ENCODE data around the gene CNTN2. TPM values are rescaled to one million over a fixed set of nuclear protein-coding genes. Genes with fewer than 3 reads are reported as not detected.

The CNTN2 gene
- total RNA-seq, 1 experiment from 2014 or later, result not detected

DNA sequence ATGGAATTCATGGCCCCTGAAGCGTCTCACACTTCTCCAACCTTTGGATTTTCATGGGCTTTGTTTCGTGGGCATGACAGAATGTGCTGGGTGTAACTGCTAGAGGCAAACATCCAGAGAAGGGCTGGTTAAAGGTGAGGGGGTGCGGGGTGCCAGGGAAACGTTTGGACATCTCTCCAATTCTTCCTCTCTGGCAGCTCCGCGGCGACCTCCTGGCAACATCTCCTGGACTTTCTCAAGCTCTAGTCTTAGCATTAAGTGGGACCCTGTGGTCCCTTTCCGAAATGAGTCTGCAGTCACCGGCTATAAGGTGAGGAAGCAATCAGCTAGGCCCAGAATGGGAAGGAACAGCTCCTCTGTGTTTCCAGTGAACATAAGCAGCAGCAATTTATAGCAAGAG, 29.3 kb downstream of the CNTN2 start:
- DNase-seq (ENCODE audit: low read depth), result no peak

DNA sequence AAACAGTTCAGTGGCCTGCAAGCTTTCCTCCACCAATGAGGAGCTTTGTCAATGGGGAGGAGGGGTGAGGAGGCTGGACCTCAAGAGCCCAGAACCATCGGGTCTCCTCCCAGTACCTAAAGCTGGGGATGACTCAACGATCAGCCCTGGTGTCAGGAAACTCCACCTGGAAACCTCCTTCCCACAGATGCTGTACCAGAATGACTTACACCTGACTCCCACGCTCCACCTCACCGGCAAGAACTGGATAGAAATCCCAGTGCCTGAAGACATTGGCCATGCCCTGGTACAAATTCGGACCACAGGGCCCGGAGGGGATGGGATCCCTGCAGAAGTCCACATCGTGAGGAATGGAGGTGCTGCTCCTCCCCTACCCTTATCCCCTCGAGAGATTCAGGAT, 29.9 kb downstream of the CNTN2 start:
- DNase-seq (ENCODE audit: low read depth), result no peak

- DNase-seq (ENCODE audit: low read depth), result peak; percentile 36
These were observed 30.5 kb downstream of the CNTN2 start for GRCh38 chr1:205073511-205073910.

DNA sequence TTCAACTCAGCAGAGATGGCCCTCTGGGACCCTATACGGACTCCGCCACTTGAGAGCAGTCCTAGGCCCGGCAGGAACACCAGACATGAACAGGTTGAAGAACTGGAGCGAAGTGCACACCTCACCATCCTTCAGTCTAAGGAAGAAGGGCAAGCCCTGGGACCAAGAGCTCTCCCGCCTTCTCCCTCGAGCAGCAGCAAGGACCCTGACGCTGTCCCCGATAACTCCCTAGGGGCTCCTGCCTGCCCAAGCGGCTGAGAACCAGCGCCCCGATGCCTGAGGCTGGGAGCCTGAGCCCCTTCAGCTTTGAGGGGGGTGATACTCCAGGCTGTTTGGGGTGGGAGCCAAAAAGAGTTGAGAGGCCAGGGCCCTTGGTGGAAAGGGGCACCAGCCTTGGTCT, 31.1 kb downstream of the CNTN2 start:
- no peak for DNase-seq (ENCODE audit: low read depth)

GRCh38 chr1:205074513-205074912, 31.5 kb downstream of the CNTN2 start:
- peak; percentile 6 for DNase-seq (ENCODE audit: low read depth)

GRCh38 chr1:205075642-205076155, 32.7 kb downstream of the CNTN2 start:
- DNase-seq (ENCODE audit: low read depth), result no peak

GRCh38 chr1:205076245-205076761, 33.3 kb downstream of the CNTN2 start:
- DNase-seq (ENCODE audit: low read depth), result no peak

DNA sequence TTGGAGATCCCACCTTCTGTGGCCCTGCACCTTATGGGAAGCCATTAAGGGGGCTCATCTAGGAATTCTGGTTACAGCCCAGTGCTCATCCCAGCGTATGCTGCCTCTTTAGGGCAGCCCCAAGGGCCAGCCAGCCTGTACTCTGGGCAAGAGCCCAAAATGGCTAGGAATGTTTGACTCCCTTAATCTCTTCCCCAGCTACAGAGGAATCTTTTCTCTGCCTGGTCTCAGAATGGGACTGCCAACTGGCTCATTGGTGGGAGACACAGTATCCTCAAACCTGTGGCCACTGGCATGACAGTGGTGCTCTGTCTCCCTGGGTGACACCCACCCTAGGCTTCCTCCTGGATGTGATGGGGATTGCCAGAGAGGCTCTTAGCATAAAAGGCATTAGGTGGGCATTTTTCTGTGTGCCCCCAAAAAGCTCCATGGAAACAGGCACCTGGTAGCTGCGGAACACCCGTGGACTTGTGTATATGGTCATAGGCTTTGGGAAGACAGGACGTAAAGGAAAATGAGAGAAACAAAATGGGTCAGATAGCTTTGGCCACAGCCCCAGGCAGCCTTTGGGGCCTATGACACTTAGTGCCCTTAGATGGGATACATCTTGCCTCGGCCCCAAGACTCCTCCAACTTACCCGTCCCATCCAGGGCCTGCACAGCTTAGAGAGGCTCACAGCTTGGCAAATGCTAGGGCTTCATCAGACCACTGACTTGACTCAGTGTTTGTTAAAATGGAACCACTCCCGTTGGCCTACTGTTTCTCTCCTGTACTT, 34.3 kb downstream of the CNTN2 start:
- no peak for DNase-seq (ENCODE audit: low read depth)

DNA sequence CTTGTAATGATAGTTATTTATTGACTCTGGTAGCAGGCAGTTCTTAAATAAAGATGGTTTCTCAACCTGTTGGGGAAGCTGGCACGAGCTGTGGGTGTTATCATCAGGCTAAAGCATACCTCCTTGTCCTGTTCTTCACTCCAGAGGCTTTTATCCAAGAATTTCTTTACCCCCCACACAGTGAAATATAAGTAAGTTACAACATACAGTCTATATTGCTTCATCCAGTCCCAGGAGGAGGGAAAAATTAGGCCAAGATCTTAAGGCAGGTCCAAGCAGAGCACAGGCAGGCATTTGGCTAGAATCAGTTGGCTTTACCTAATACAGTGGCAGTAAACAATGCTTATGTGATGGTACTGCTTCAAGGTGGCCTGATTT, 34.9 kb downstream of the CNTN2 start:
- DNase-seq (ENCODE audit: low read depth), result no peak

DNA sequence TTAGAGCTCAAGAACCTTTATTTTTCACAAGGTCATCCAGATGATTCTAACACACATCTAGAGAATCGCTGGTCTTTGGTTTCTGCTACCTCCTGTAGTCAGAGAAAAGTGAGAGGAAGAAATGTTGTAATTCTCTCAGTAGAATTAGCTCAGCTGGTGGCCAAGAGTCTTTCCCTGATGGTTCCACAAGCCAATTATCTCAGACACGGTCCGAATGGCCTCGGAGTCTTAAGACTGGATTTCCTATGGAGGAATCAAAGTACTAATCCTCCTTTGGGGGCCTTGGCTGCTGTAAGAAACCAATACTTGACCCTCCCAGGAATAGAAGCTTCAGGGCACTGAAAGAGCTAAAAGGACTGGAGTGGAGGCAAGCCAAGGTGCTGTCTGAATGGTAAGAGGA, 39.4 kb downstream of the CNTN2 start:
- DNase-seq (ENCODE audit: low read depth), result no peak

GRCh38 chr1:205084360-205084759, 41.3 kb downstream of the CNTN2 start, which contains the start of gene TMEM81:
Gene TMEM81, minus strand, starts transcription at chr1:205084460. Its CDS starts 140 bp downstream, at chr1:205084320.
- DNase-seq (ENCODE audit: low read depth), result no peak

DNA sequence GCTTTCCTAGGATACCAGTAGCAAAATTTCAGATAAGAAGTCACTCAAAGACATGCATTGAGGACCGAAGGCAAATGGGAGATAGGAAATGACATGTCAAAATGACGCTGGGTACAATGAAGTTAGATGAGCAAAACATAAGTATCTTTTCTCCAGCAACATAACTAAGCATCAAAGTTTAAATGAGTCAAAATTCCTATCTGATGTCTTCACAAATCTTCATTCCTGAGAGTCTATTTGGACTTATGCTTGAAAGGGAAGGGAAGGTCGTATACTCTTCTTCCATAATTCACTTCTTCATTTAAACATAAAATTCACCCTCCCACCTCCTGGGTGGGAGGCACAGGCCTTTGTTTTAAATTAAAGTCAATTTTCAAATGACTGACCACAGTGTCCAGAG, 45.3 kb downstream of the CNTN2 start:
- DNase-seq (ENCODE audit: low read depth), result no peak

DNA sequence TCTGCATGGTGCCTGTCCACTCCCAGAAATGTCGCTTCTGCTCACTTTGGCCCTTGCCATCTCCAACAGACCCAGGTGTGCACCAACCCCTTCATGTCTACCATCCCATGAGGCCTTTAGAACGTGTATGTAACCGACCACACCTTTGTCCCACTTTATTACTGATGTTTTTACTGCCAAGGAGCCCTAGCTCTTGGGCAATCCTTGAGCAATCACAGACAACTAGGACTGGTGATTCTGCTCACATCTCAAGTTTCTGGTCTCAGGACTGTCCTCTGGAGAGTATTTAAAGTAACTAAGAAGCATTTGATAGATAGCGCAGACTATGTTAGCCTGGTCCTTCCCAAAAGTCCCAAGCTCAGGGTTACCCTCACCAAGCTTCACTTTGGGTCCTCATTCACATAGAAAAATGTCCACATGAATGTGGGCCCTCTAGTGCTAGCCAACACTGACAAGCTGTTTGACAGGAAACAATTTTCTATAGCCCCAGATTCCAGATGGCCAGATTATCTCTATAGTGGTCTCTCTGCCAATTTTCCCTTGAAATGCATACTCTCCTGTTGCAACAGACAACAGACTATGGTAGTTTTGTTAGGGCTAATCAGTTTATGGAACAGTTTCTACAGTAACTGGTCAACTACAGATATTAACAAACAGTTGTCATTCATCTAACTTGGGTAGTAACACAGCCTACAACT, 48.2 kb downstream of the CNTN2 start:
- no peak for DNase-seq (ENCODE audit: low read depth)

DNA sequence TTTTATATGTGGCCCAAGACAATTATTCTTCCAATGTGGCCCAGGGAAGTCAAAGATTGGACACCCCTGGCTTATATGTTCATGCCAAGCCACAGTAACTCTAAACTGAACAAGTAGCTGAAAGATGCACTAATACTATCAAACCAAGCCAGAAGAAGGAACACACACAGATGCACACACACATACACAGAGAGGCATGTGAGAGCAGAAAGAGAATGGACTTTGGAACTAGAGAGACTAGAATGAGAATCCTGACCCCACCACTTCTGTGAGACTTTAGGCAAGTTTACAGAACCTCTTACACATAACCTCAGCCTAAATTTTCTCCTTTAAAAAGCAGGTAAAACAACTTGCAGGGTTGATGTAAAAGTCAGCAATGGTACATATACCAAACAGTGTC, 52.4 kb downstream of the CNTN2 start:
- DNase-seq (ENCODE audit: low read depth), result no peak

DNA sequence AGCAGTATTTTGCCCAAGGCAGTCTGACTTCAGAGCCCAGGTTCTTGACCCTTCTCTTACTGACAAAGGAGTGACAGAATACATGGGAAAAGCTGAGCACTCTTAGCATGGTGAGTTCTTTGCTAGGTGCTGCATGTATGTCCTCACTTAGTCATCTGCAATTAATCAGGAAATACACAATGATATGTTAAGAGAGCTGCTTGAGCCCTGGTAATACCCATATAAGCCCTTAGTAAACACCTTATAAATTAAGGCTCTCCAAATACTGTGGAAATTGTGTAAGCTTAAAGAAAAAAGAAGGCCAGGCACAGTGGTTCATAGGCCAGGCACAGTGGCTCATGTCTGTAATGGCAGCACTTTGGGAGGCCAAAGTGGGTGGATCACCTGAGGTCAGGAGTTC, 55.2 kb downstream of the CNTN2 start:
- DNase-seq (ENCODE audit: low read depth), result no peak

DNA sequence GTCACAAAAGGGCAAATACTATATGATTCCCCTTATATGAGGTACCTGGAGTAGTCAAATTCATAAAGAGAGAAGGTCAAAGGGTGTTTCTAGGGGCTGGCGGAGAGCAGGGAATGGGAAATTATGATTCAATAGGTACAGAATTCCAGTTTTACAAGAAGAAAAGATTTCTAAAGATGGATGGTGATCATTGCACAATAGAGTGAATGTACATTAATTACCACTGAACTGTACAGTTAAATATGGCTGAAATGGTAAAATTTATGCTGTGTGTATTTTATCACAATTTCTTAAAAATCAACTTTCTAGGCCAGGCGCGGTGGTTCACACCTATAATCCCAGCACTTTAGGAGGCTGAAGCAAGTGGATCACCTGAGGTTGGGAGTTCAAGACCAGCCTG, 59.4 kb downstream of the CNTN2 start:
- no peak for DNase-seq (ENCODE audit: low read depth)

DNA sequence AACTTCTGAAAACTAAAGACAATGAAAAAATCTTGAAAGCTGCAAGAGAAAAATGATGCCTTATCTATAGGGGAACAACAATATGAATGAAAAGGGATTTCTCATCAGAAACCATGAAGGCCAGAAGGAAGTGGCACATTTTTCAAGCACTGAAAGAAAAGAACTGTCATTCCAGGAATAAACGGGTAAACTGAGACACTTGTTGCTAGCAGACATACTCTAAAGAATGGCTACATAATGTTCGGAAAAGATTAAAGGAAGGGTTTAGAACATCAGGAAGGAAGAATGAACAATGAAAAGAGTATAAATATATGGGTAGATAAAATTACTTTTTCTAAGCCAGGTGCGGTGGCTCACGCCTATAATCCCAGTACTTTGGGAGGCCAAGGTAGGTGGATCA, 64.3 kb downstream of the CNTN2 start:
- DNase-seq (ENCODE audit: low read depth), result no peak

DNA sequence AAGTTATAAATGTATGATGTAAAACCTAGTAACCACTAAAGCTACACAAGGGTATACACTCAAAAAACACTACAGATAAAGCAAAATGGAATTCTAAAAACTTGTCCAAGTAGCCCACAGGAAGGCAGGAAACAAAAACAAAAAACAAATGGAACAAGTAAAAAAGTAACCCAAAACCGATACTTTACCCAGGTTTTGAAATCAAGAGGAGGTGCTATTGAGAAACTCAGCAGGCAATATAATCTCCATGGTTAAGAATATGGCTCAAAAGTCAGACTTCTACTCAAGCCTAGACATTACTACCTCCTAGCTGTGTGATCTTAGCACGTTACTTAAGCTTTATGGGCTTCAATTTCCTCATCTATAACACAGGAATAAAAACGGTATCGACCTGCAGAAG, 65.5 kb downstream of the CNTN2 start:
- DNase-seq (ENCODE audit: low read depth), result no peak

DNA sequence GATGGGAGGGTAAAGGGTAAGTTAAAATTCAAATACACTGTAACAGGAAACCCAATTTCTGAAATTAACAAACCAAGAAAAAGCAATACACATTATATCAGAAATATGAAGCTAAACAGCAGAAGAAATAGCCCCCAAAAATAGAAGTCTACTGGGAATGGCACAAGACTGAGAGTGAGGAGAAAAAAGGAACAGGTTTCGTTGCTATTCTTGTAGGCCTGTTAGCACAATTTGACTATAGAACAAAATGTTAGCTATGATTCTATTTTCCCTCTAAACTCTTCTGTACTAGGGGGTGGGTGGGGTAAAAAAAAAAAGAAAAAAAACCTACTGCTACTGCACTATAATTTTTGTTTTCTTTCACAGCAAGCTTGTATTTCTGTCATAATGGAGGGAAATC, 66.3 kb downstream of the CNTN2 start:
- DNase-seq (ENCODE audit: low read depth), result no peak

DNA sequence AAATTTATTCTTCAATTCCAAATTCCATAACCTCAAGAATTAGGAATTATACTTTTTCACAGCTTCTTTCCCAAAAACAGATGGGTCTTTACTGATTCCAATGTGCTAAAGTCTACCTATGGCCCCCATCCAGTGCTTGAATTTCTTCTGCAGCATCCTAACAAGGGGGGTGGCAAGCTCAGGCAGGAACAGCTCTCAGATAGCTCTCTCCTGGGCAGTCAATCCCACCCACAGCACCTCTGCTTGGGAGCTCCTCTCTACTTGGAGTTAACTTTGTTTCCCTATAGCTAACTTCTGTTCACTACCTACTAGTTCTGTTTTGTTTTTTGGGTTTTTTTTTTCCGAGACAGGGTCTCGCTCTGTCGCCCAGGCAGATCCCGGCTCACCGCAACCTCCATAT, 66.7 kb downstream of the CNTN2 start:
- DNase-seq (ENCODE audit: low read depth), result no peak

DNA sequence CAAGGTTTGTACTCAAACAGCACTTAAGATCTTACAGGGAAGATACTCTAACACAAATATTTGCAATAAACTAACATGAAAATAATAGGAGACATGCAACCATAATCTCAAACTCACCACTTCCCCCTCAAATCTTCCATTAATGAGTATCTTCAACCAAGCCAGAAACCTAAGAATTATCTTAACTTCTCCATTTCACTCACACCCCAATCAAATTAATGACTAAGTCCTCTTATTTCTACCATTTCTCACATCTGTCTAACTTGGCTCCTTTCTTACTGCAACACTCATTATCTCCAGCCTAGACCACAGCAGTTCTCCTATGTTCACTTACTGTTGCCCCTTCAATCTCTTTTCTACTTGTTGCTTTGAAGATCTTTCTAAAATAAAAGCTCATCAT, 68.3 kb downstream of the CNTN2 start:
- DNase-seq (ENCODE audit: low read depth), result no peak

DNA sequence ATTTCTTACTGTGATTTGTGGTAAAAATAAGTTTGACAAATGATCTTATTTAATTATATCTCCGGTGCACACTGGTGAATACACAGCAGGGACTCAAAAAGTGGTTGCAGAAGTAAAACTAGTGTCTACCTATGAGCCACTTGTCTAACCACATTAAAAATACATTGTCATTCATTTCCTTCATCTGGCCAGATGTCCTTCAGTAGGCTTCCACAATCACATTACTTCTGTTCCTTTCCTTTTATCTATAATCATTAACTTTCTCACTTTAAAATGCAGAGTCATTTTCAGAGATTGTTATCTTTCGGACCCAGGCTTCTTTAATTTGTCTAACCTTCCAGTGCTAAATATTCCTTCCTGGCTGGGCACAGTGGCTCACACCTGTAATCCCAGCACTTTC, 75.7 kb downstream of the CNTN2 start:
- no peak for DNase-seq (ENCODE audit: low read depth)

Data from HT1080 (cell line).